NOMO-1 treated with DMSO at 0.1 percent for 48 hours (cell line): ENCODE measurements around the gene SPRR2E.
A peak's percentile ranks its signal among the peaks of the same experiment; 100 is the strongest.
"Not testable (repeated sequence)": the region's sequence is repeated elsewhere in the genome, so short reads cannot be mapped to it uniquely, and the experiment has no call there.

ENCODE experiments used
- DNase-seq: peaks from one replicate; lab custom pipeline; 2025; ENCODE audit not compliant: unreplicated experiment; lab: John Stamatoyannopoulos, UW

SPRR2E gene

DNA sequence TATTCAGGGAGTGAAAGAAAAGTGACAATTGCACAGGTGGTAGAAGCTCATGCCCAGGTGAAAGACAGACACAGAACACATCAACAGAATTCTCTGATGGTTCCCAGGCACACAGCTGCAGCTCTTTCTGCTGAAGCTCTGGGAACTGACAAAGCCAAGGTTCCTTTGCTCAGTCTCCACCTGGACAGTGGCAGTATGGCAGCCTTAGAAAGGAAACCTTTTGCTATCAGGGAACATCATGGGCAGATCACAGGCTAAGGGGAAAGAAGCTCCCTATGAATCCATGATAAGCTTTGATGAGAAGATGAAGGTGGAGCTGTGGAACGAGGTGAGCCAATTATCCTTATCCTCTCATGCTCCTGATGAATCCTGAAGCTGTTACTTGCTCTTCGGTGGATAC is 24.1 kb downstream of the SPRR2E start:
- no peak for DNase-seq

- DNase-seq: no peak
These were observed 35.2 kb downstream of the SPRR2E start for GRCh38 chr1:153058826-153059784.

- DNase-seq: no peak
These were observed 36.2 kb downstream of the SPRR2E start for GRCh38 chr1:153058154-153058553.

DNA sequence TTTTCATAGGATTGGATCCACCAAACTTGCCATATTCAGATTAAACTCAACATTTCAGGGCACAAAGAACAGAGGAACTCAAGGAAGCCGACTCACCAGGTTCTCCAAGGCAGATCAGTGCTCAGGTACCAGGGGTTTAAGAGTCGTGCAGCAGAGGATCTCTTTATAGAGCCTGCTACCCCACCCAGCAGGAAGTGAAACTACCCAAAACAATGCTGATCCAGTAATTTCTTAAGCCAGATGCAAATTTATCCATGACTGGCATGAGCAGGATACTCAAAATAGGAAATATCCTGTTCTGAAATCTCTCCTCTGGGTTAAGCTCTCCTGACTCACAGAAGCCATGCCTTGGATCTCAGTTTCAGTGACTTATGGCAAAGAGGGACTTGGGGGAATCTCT is 37.0 kb downstream of the SPRR2E start, which contains the start of gene SPRR2A:
SPRR2A (minus strand) TSS at position 138 of the 400 bp plus-strand sequence. CDS start 777 bp downstream, outside the sequence.
- DNase-seq: peak; percentile 37

GRCh38 chr1:153056111-153056510 is 38.2 kb downstream of the SPRR2E start:
- DNase-seq: not testable (repeated sequence)

GRCh38 chr1:153049211-153049610 is 45.1 kb downstream of the SPRR2E start:
- no peak for DNase-seq
